ENCODE measurements around the gene SSR4.

SSR4 gene

GRCh38 chrX:153830640-153831428 lies 36.4 kb downstream of the SSR4 start:
- no peak for DNase-seq (ENCODE audit: low read depth)

- DNase-seq (ENCODE audit: low read depth), result no peak
Measured at GRCh38 chrX:153831429-153832150, 37.1 kb downstream of the SSR4 start.

- no peak for DNase-seq (ENCODE audit: low read depth)
Measured at GRCh38 chrX:153832728-153833127, 38.3 kb downstream of the SSR4 start.

- no peak for DNase-seq (ENCODE audit: low read depth)
Measured at GRCh38 chrX:153836921-153837320, 42.5 kb downstream of the SSR4 start.

DNA sequence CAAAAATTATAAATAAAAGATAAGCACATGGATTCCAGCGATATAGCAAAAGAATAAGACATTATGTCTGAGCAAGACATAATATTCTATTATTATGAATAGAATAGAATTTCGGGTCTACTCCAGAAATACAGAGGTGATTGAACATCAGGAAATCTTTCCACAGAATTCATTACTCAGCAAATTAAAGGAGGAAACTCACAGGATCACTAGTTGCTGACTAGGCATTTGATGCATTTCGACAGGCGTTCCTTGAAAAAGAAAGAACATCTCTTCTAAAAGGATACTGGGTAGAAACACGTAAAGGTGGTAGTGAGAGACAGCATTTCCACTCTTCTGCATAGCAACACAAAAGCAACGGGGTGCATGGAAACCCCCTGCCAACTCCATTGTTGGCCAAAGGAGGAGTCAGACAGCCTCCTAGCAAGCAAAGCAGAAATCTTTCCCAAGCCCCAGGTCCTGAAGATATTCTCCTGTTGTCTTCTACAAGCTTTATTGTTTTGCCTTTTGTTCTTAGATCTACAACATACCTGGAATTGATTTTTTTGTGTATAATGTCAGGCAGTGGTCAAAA lies 50.1 kb downstream of the SSR4 start:
- DNase-seq (ENCODE audit: low read depth), result no peak

DNA sequence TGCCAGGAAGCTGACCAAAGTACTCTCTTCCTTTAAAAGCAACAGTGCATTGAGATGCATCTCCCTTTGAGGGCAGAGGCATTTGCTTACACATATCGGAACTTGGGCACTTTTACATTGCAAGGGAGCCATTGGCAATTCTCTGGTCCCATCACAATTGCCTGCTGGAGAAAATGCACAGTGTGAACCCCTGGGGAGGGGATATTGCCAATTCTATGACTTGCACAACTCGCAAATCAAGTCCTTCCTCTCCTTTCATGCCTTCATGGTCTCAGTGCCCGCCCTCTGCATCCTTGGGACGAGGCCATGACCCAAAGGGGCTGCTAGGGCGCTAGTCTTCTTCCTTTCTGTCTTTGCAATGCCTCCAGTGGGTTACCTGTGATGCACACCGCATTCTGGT lies 50.7 kb downstream of the SSR4 start:
- DNase-seq (ENCODE audit: low read depth), result no peak

DNA sequence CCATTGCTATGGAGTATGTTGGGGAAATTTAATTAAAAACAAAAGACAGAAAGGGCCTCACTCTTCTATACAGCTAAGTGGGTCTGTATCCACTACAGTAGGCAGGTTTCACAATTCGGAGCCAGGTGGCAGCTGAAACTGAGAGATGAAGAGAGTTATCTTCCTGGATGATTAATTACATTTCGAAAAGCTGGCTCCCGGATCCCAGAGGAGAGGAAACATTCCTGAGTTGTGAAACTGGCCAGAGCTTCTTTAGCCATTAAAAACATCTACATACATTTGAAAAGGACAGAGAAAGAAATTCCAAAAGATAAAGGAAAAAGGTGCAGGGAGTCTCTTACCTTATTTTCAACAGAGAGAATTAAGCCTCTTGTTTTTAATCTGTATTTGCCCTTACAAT lies 51.4 kb downstream of the SSR4 start:
- DNase-seq (ENCODE audit: low read depth), result no peak

All from activated T-cell treated with anti-CD3 and anti-CD28 coated beads for 1 hour (primary cell).